Endothelial cell of hepatic sinusoid (primary cell): ENCODE measurements around the gene TCEA3.

Experiments
- in situ Hi-C: cut with HindIII; loops from 2 replicates; pipeline ENCODE4 v1.10.0; 2017; ENCODE audit warnings: low sequenced_read_pairs

TCEA3 gene

DNA sequence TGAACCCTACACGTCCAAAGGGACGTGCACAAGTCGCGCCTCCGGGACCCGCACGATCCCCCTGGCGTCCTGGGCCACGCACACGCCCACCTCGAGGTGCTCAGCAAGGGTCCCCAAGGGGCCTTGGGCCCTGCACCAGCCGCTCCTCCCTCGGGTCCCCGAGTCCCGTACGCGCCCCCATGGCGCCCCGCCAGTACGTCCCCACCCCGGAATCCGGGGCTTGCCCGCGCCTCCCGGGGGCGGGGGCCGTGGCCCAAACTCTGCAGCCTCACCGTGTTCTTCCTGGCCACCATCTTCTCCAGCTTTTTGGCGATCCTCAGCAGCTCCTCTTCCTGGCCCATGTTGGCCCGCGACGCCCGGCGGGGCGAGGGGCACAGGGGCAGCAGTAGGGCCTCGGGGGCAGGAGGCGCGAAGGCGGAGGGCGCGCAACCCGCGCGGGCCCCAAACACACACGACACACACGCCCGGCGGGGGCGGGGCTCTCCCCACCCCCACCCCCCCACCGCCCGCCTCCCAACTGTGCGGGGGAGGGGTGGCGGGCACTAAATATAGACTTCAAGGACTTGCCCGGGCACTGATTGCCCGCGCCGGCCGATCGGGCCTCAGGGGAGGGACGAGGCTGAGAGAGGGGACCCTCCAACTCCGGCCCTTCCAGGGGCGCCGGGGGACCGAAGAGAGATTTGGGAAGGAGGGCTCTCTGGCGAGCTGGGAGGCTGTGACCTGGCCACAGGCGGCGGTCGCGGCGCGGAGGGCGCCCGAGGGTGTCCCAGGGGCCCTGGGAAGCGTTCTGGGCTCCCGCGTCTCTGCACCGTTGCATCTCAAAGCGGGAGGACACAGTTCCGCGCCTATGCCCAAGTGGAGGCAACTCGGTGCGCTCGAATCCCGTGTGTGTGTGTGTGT lies at the start of gene TCEA3:
TCEA3 (minus strand) TSS at position 456 of the 900 bp plus-strand sequence; CDS start at position 341, 115 bp downstream.
- in situ Hi-C loops, result loop anchor here (5.0 to 10.0 kb wide), 2 partner anchors 70 to 82 kb away; partner anchors contain the start of gene HNRNPR

DNA sequence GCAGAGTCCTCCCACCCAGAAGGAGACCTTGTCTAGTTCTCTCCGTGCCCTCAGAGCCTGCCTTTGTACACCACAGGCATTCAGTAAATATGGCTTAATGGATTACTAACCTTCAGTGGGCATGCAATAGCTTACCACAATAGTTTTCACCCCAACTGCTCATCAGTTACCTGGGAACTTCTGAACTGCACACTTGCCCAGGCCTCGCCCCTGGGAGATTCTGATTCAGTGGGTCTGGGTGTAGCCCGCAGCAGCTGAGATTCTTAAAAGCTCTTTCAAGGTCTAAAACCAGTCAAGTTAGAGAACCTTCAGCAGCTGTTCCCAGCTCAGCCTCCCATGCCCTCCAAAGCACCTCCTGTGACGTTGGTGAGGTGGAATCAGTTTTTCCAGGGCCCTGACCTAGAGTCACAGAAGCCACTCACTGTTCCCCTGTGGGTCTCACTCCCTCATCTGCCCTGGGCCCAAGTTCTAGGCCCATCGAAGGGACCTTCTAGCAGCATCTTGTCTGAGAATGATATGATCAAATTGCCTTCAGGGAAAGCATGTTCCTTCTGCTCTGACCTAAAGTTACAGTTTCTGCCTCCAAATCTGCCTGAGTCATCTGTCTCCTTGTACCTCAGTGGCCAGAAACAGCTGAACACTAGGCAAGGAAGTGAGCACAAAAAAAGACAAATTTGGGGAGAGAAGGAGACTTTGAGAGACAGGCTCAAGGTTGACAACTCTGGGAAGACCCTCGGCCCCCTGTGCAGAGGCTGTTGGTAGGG lies 48.7 kb upstream of the TCEA3 start:
- in situ Hi-C loops, result no loop called here

DNA sequence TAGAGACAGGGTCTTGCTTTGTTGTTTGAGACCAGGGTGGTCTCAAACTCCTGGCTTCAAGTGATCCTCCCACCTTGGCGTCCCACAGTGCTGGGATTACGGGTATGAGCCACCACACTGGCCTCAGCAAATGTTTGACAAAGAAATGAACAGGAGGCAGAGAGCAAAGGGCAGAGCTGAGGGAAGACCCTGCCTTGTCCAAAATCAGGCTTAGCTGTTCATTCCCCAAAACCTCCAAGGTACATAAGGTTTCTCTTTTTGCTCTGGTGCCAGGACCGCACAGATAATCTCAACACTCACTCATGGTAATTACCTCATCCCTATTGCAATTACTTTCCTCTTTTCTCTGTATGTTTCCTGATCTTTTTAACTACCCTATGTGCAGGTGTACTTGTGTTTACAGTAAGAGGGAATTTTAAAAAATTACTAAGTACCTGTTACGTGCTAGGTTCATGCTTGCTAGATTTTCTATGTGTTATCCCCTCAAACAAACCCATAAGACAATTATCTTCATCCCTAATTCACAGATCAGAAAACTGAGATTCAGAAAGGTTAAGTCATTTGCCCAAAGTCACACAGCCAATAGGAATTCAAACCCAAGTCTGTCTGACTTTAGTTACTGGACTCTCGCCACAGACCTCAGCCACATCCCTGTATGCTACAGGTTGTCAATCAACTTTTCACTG lies 47.9 kb upstream of the TCEA3 start:
- in situ Hi-C loops, result no loop called here

DNA sequence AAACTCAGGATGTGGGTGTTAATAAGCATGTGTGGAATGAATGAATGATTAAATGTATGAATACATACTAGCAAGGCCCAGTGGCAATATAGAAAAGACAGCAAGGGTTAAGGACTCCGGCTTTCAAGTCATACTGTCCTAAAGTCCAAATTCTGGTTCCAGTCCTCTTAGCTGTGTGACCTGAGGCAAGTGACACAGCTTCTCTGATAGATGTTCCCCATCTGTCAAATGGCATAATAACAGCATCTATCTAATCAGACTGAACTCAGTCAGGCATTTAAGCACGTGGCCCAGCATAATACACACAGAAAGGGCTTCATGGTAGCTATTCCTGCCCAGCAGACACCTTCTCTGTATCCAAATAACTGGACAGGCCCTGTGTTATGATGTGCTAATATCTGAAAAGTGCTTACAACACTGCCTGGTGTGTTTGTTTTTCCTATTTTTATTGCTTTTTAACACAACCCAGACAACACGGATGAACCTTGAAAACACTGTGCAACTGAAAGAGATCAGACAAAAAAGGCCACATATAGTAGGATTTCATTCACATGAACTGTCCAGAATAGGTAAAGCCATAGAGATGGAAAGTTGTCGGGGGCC lies 47.0 kb upstream of the TCEA3 start:
- in situ Hi-C loops, result no loop called here

DNA sequence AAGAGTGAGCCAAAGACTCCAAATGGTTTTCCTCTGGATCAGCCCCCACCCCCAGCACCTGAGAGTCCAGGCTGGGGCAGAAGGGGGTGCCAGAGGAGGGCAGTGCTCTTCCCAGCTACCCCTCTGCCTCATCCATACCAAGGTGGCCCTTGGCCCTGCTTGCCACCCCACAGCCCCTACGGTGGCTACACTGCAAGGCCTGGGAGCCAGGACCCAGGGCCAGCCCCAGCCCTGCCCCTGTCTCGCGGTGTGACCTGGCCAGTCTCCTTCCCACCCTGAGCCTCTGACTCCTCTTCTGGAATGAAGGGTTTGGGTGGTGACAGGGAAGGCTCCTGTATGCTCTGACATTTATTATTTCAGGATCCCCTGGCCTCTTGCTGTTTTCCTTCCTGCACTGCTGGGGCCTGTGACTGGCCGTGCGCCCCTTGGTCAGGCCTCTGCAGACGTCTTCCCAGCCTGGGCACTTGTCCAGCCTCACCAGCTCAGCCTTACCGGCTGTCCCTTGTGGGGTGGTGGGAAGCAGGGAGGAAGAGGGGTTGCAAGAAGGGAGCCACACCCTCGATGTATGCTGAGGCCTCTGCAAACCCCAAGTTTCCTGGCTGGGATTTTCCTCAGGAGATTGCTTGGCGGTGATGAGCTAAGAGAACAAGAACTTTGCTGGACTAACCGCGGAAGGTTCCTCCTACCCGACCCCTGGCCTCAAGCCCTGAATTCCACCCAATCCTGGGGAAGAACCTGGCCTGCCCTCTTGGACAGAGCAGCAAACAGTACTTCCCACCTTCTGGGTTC lies 45.9 kb upstream of the TCEA3 start:
- in situ Hi-C loops, result no loop called here

DNA sequence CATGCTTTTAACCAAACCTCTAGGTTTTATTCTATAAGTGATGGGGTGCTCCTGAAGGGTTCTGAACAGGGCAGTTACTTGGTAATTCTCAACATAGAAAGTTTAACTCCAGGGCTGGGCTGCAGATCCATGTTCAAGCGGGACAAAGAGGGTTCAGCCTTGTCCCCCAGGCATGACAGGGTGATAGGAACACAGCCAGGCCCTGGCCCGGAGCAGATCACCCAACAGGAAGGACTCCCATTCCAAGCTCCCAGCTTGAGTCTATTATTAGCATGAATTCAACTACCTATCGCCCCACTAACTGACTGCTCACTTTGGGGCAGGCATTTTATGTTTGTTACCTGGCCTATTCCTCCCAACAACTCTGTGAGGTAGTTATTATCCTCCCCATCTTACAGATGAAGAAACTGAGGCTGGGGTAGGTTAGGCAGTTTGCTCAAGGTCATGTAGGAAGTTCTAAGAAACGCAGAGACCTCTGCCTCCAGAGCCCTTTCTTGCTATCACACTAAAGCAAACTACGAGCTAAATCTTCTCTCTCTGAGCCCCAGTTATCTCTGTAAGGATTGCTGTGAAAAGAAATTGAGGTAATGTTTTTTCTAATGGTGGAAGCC lies 44.9 kb upstream of the TCEA3 start:
- in situ Hi-C loops, result no loop called here

DNA sequence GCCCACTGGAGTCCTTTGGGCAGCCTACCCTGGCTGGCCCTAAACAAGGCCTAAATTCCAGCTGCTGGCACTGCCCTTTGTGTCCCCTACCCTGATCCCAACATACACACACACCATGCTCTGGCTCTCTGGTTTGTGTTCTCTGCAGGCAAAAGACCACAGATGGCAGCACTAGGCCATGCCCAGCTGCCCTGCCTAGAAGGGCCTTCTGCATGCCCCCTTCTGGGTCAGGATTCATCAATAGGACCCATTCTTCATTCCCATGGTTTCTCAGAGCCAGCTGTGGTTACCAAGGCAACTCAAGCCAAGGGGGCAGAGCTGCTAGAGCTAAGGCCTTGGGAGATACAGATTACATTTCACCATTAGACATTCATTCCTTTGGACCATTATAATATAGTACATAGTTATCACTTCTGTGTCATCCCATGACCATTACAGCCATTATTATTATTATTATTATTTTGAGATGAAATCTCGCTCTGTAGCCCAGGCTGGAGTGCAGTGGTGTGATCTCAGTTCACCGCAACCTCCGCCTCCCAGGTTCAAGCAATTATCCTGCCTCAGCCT lies 42.0 kb upstream of the TCEA3 start:
- in situ Hi-C loops, result no loop called here

DNA sequence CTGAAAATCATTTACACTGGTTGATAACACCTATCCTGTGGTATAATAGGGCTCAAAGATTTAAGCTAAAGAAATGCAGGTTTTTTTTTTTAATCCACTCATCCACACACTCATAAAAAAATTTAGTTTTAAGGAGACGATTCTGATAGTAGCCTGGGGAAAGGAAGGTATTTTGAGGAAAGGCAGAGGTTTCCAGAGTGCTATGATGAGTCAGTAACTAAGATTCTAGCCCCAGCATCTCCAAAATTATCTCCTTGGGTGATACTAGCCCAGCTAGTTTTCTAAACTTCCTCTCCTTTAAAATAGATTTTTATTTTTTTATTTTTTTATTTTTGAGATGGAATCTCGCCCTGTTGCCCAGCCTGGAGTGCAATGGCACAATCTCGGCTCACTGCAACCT lies 38.7 kb upstream of the TCEA3 start:
- in situ Hi-C loops, result no loop called here

DNA sequence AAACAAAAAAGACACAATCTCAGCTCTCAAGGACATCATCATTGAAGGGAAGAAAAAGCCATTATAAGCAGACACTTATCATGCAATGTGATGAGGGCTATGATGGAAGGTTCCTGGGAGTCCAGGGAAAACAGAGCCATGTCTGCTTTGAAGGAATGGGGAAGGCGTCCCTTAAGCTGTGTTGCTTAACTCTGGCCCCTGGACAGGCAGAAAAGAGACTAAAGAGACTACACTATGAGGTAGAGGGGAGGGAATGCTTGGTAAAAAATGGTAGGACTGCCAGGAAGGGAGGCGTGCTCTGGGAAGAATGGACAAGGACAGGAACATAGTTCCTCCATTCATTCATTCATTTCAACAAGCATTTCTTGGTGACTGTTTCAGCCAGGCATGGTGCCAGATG lies 38.2 kb upstream of the TCEA3 start:
- in situ Hi-C loops, result no loop called here

DNA sequence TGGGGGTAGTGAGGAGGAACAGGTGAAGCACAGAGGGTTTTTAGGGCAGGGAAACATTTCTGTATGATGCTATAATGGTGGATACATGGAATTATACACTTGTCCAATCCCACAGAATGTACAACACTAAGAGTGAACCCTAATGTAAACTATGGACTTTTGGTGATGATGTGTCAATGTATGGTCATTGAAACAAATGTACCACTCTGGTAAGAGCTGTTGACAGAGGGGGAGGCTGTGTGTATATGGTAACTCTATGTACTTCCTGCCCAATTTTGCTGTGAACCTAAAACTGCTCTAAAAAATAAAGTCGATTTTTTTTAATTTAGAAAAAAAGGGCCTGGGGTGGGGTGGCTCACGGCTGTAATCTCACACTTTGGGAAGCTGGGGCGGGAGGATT lies 36.5 kb upstream of the TCEA3 start:
- in situ Hi-C loops, result no loop called here

DNA sequence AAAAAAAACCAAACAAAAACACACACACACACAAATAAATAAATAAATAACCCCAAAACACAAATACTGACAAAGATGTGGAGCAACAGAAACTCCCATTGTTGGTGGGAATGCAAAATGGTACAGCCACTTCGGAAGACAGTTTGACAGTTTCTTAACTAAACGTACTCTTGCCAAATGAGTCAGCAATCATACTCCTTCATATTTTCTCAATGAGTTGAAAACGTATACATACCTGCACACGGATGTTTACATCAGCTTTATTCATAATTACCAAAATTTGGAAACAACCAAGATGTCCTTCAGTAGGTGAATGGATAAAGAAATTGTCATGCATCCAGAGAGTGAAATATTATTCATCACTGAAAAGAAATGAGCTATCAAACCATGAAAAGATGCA lies 36.0 kb upstream of the TCEA3 start:
- in situ Hi-C loops, result no loop called here

DNA sequence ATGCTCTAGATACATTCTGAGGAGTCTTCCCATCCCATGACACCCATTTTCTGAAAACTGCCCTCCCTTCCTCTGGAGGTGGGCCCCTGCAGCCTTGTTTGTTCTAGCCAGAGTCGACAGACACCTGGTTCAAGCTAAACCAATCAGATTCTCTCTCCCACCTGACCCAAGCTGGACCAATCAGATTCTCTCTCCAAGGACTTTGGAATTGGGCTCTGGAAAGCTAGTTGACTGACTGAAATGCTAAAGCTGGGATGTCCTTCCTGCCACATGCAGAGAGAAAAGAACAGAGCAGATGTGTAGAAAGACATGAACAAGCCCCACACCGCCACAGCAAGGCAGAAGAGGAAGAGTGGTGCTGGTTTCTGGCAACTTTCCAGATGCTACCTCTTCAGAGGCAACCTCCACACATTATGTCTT lies 34.8 kb upstream of the TCEA3 start:
- in situ Hi-C loops, result no loop called here

DNA sequence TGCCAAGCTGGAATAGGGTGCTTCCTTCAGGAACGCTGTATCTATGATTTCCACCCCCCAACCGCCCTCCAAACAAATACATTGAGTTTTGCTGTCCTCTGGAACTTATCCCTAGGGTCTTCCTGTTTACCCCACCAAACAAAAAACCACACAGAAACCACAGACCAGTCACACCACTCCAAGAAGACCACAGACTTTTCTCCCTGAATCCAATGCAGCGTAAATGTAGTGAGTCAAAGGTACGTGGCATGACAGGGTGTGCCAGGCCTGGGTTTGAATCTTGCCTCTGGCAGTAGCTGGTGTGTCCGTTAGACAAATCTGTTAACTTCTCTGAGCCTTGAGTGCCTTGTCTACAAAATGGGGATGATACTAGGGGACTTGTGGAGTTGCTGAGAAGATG lies 31.7 kb upstream of the TCEA3 start:
- in situ Hi-C loops, result no loop called here

DNA sequence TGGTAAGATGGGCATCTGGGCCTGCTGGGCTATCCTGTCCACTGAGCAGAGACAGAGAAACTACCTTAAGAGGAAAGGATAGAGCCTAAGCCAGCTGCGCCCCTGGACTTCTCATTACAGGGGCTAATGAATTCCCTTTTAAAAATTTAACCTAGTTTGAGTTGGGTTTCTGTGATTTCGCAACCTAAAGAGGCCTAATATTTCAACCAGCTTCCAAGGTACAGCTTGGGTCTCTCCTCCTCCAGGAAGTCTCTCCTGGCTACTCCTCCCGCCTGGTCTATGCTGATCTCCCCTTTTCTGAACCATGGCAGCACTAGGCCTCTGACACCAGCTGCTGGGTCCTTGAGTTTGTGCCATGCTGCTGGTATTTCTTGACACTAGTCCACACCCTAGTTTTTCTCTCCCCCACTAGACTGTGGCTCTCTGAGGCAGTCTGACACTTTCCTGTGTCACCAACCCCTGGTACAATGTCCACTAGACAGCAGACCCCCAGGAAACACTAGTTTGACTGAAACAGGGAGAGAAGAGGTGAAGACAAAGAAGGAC lies 29.0 kb upstream of the TCEA3 start:
- in situ Hi-C loops, result no loop called here

DNA sequence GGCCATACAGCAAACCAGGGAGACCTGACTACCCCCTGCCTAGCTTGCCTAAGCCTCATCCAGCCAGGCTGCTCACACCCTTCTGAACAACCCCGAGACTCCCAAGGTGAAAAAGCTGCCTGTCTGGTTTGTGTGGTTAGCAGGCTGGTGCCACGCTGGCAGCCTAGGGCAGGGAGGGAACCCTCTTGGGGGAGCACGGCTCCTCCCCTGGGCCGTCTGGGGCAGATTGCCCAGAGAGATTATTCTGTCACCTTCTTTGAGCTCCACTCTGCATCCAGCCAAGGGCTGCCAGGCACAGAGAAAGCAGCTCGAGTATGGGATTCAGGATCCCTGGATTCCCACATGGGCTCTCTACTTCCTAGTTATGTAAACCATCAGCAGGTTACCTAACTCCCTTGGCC lies 27.5 kb upstream of the TCEA3 start:
- in situ Hi-C loops, result no loop called here

DNA sequence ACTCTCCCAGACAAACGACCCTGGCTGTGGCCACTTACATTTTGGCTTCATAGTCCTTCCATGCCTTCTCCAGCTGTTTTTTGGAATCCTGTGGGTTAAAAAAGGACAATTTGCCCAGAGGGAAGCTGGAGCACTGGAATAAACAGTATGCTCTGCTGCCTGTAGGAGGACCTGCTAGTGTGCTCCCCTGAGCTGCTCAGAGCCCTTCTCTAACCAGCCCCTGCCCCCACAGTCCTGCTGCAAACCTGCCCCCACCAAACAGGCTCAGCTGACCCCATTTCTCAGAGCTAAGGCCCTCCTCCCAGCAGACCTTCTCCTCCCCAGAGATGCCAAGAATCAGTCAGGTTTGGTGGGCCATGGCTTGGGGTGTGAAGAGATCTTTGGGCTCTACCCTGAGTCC lies 26.9 kb upstream of the TCEA3 start:
- in situ Hi-C loops, result no loop called here

DNA sequence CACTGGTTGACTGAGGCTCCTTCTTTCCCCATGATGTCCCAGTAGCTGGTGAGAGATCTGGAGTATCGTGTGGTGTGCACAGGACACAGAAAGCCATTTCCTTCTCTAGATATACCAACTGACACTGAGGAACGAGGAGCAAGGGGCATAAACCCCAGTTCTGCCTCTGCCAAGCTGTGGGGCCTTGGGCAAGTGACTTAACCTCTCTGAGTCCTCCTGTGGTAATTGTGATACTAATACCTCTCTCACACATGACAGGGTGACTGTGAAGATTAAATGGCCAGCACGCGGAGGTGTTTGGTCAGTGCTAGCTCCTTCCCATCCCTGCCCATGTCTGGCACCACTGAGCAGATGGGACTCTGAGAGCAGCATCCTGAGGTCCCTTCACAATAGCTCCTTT lies 26.3 kb upstream of the TCEA3 start:
- in situ Hi-C loops, result no loop called here

DNA sequence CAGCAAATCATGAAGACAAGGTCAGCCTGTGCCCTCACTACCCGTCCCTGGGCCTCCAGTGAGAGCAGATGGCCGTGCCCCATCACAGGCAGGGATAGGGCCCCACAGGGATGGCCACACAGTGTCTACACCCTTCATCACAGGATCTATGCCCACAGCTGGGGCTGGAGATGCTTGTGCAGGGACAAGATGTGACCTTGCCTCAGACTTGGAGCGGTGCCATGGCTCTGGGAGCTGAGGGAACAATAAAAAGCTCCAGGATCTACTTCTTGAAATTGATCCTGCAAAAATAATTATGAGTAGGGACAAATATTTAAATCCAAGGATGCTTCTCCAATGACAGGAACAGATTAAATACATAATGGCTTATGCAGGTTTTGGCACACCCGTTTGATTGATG lies 25.4 kb upstream of the TCEA3 start:
- in situ Hi-C loops, result no loop called here

DNA sequence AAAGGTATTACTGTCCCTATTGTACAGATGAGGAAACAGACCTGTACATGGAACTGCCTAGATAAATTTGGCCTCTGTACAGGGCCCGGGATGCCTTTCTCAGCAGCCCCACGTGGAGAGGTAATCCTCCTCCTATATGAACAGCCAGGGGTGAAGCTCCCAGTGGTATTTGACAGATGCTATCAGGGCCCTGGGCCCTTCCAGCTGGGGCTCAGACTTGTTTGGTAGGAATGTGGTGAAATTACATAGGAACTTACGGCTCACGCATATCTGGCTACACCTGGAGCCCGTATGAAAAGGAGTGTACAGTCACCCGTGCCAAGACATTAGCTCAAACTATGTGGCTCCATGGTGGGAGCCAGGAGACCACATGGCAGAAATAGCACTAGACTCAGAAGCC lies 24.8 kb upstream of the TCEA3 start:
- in situ Hi-C loops, result no loop called here
